Skeletal muscle tissue (tissue), 4 donors: ENCODE data around the gene FXYD7. TPM values are rescaled to one million over a fixed set of nuclear protein-coding genes. Genes with fewer than 3 reads are reported as not detected.
"Not testable (repeated sequence)": the region's sequence is repeated elsewhere in the genome, so short reads cannot be mapped to it uniquely, and the experiment has no call there.

Experiments
- H3K27ac ChIP-seq: one replicate; pipeline ENCODE4 v1.7.0; 2013; ENCODE audit warnings: mild to moderate bottlenecking, low read depth, low read length, inconsistent platforms
- H3K27me3 ChIP-seq, 3 donors: one replicate each; pipeline ENCODE4 v1.7.0; 2013; ENCODE audit warnings: low read length in 3 of 3; ENCODE audit not compliant: control insufficient read depth in 3 of 3, insufficient read depth in 3 of 3
- H3K36me3 ChIP-seq, 3 donors: one replicate each; pipeline ENCODE4 v1.7.0; 2013; ENCODE audit warnings: low read length in 3 of 3; ENCODE audit not compliant: control insufficient read depth in 3 of 3, insufficient read depth in 3 of 3
- H3K4me1 ChIP-seq, 3 donors: one replicate each; pipeline ENCODE4 v1.7.0; 2013; ENCODE audit warnings: low read length in 3 of 3, mild to moderate bottlenecking in 3 of 3; ENCODE audit not compliant: control insufficient read depth in 3 of 3, insufficient read depth in 3 of 3
- H3K4me3 ChIP-seq, 3 donors: one replicate each; pipeline ENCODE4 v1.7.0; 2013; ENCODE audit warnings: low read length in 3 of 3
- H3K9ac ChIP-seq, 3 donors: one replicate each; pipeline ENCODE4 v1.7.0; 2013; ENCODE audit warnings: low read length in 3 of 3, mild to moderate bottlenecking in 3 of 3, moderate library complexity in 2 of 3, low read depth in 1 of 3
- H3K9me3 ChIP-seq, 3 donors: one replicate each; pipeline ENCODE4 v1.7.0; 2013; ENCODE audit warnings: low read length in 3 of 3; ENCODE audit not compliant: control insufficient read depth in 3 of 3
- total RNA-seq: library from RNA; depleted of rRNA; stranded (reverse); fragments of >200 nt; gene quantifications from one replicate; pipeline ENCODE4 v1.2.3, GENCODE V29; 2014
- donor health status: Osteomylitis.

FXYD7 gene
- total RNA-seq, 1 donor from 2014 or later, result 0.52 TPM

GRCh38 chr19:35143818-35144217 is 763 bp downstream of the FXYD7 start:
- Histone ChIP-seq H3K36me3 (peaks cover 0 to 3% (median 2%) of the 10 kb centered on the region in 3 donors), H3K4me3 (no peak overlapping the region), H3K9ac (no peak overlapping the region), H3K27me3 (no peaks in the 10 kb centered on the region), H3K27ac (no peak overlapping the region), H3K4me1 (peaks cover 26% of the 10 kb centered on the region in 3 donors), H3K9me3 (no peaks in the 10 kb centered on the region)

- Histone ChIP-seq H3K27me3 (no peaks in the 10 kb centered on the region), H3K4me3 (no peak overlapping the region), H3K36me3 (peaks cover 0 to 3% (median 2%) of the 10 kb centered on the region in 3 donors), H3K27ac (no peak overlapping the region), H3K9ac (no peak overlapping the region), H3K9me3 (no peaks in the 10 kb centered on the region), H3K4me1 (peaks cover 26% of the 10 kb centered on the region in 3 donors)
Measured at GRCh38 chr19:35144259-35144599, 1.2 kb downstream of the FXYD7 start.

- no peak overlapping the region for H3K4me3 ChIP-seq
- peaks cover 22 to 26% (median 24%) of the 10 kb centered on the region in 3 donors for H3K4me1 ChIP-seq
- no peak overlapping the region for H3K9ac ChIP-seq
- H3K9me3 ChIP-seq, result no peaks in the 10 kb centered on the region
- H3K27ac ChIP-seq, result no peak overlapping the region
- peaks cover 0 to 3% (median 1%) of the 10 kb centered on the region in 3 donors for H3K36me3 ChIP-seq
- no peaks in the 10 kb centered on the region for H3K27me3 ChIP-seq
Measured at GRCh38 chr19:35144600-35145436, 1.8 kb downstream of the FXYD7 start.

- Histone ChIP-seq H3K9ac (no peak overlapping the region), H3K4me3 (no peak overlapping the region), H3K27ac (no peak overlapping the region), H3K9me3 (no peaks in the 10 kb centered on the region), H3K27me3 (peaks cover 3 to 12% (median 10%) of the 10 kb centered on the region in 3 donors), H3K4me1 (peaks cover 7 to 8% (median 8%) of the 10 kb centered on the region in 3 donors), H3K36me3 (peaks cover 0 to 3% (median 0%) of the 10 kb centered on the region in 3 donors)
Measured at GRCh38 chr19:35146746-35147459, 3.8 kb downstream of the FXYD7 start.

GRCh38 chr19:35149463-35149862 is 6.4 kb downstream of the FXYD7 start:
- Histone ChIP-seq H3K4me3 (no peak overlapping the region), H3K4me1 (peaks cover 5 to 10% (median 10%) of the 10 kb centered on the region in 3 donors), H3K27me3 (peaks cover 19 to 26% (median 22%) of the 10 kb centered on the region in 3 donors), H3K9me3 (no peaks in the 10 kb centered on the region), H3K9ac (no peak overlapping the region), H3K36me3 (no peaks in the 10 kb centered on the region), H3K27ac (no peak overlapping the region)

GRCh38 chr19:35150445-35150844 is 7.4 kb downstream of the FXYD7 start:
- no peak overlapping the region for H3K9ac ChIP-seq
- peaks cover 29 to 36% (median 31%) of the 10 kb centered on the region in 3 donors for H3K27me3 ChIP-seq
- no peak overlapping the region for H3K4me3 ChIP-seq
- no peaks in the 10 kb centered on the region for H3K9me3 ChIP-seq
- H3K27ac ChIP-seq, result no peak overlapping the region
- H3K4me1 ChIP-seq, result peaks cover 10 to 19% (median 15%) of the 10 kb centered on the region in 3 donors
- no peaks in the 10 kb centered on the region for H3K36me3 ChIP-seq

GRCh38 chr19:35151273-35152065 is 8.4 kb downstream of the FXYD7 start:
- peaks cover 37 to 46% (median 39%) of the 10 kb centered on the region in 3 donors for H3K27me3 ChIP-seq
- no peak overlapping the region for H3K27ac ChIP-seq
- H3K9me3 ChIP-seq, result no peaks in the 10 kb centered on the region
- no peak overlapping the region for H3K4me3 ChIP-seq
- H3K9ac ChIP-seq, result no peak overlapping the region
- peaks cover 16 to 19% (median 17%) of the 10 kb centered on the region in 3 donors for H3K4me1 ChIP-seq
- H3K36me3 ChIP-seq, result no peaks in the 10 kb centered on the region

GRCh38 chr19:35153129-35153522 is 10.1 kb downstream of the FXYD7 start:
- not testable (repeated sequence) for H3K36me3 ChIP-seq, H3K4me3 ChIP-seq, H3K9ac ChIP-seq, H3K9me3 ChIP-seq, H3K27ac ChIP-seq
- peaks cover 51 to 61% (median 52%) of the 10 kb centered on the region in 3 donors for H3K27me3 ChIP-seq
- peaks cover 15 to 19% (median 16%) of the 10 kb centered on the region in 3 donors for H3K4me1 ChIP-seq

- Histone ChIP-seq H3K36me3 (peaks cover 0 to 3% (median 0%) of the 10 kb centered on the region in 3 donors), H3K4me1 (peaks cover 15 to 19% (median 16%) of the 10 kb centered on the region in 3 donors), H3K9me3 (no peaks in the 10 kb centered on the region), H3K27me3 (peaks cover 51 to 62% (median 52%) of the 10 kb centered on the region in 3 donors), H3K4me3 (peak overlapping the region; percentile 61 to 73 (median 62)), H3K27ac (peak overlapping the region; percentile 51), H3K9ac (peak overlapping the region; percentile 32 to 57 (median 45))
Measured at GRCh38 chr19:35153701-35154524, 10.9 kb downstream of the FXYD7 start.
